Measurements from ENCODE around the gene TNFAIP3. TPM values are rescaled to one million over a fixed set of nuclear protein-coding genes. Genes with fewer than 3 reads are reported as not detected.
"Not testable (repeated sequence)": the region's sequence is repeated elsewhere in the genome, so short reads cannot be mapped to it uniquely, and the experiment has no call there.

The TNFAIP3 gene
- total RNA-seq, 2 donors from 2014 or later: 21.9 to 26.3 TPM

DNA sequence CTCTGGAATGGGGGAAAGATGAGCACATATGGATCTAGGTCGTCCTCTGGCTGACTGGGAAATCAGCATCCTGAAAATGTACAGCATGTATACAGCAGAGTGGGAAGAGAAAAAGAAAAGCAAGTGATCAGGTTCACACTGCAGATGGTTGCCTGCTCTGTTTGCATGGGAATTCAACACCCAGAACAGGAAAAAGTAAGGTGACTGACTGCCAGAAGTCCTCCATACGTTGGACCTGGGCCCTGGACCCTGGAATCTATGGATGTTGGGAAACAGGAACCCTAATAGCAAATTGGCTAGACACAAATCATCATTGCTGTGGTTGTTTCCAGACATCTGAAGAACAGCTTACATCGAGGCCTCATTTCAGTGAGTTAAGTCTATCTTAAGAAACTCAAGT, 30.3 kb upstream of the TNFAIP3 start:
- ATAC-seq (ENCODE audit: insufficient number of reproducible peaks, low FRiP score, low read depth): no peak
- Histone ChIP-seq H3K27me3 (replicated peaks; ENCODE audit: insufficient read depth) (no peaks in the 10 kb centered on the region), H3K9me3 (no peaks in the 10 kb centered on the region), H3K36me3 (no peaks in the 10 kb centered on the region), H3K4me3 (no peak overlapping the region), H3K4me1 (ENCODE audit: control insufficient read depth in 1 of 2, low read depth in 2 of 2) (no peaks in the 10 kb centered on the region), H3K27ac (no peak overlapping the region)
- TF ChIP-seq, protein P1, sequence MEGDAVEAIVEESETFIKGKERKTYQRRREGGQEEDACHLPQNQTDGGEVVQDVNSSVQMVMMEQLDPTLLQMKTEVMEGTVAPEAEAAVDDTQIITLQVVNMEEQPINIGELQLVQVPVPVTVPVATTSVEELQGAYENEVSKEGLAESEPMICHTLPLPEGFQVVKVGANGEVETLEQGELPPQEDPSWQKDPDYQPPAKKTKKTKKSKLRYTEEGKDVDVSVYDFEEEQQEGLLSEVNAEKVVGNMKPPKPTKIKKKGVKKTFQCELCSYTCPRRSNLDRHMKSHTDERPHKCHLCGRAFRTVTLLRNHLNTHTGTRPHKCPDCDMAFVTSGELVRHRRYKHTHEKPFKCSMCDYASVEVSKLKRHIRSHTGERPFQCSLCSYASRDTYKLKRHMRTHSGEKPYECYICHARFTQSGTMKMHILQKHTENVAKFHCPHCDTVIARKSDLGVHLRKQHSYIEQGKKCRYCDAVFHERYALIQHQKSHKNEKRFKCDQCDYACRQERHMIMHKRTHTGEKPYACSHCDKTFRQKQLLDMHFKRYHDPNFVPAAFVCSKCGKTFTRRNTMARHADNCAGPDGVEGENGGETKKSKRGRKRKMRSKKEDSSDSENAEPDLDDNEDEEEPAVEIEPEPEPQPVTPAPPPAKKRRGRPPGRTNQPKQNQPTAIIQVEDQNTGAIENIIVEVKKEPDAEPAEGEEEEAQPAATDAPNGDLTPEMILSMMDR (IDR thresholded peaks at IDR 0.05): no peak
- no peak for DNase-seq (ENCODE audit: low spot score)

DNA sequence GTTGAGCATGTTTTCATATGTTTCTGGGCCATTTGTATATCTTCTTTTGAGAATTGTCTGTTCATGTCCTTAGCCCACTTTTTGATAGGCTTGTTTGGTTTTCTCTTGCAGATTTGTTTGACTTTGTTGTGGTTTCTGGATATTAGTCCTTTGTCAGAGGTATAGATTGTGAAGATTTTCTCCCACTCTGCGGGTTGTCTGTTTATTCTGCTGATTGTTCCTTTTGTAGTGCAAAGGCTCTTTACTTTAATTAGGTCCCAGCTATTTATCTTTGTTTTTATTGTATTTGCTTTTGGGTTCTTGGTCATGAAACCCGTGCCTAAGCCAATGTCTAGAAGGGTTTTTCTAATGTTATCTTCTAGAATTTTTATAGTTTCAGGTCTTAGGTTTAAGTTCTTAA, 29.0 kb upstream of the TNFAIP3 start:
- H3K36me3 ChIP-seq; H3K4me3 ChIP-seq; DNase-seq (ENCODE audit: low spot score); H3K27ac ChIP-seq; H3K4me1 ChIP-seq (ENCODE audit: control insufficient read depth in 1 of 2, low read depth in 2 of 2); ATAC-seq (ENCODE audit: insufficient number of reproducible peaks, low FRiP score, low read depth); H3K27me3 ChIP-seq (replicated peaks; ENCODE audit: insufficient read depth); H3K9me3 ChIP-seq: not testable (repeated sequence)

DNA sequence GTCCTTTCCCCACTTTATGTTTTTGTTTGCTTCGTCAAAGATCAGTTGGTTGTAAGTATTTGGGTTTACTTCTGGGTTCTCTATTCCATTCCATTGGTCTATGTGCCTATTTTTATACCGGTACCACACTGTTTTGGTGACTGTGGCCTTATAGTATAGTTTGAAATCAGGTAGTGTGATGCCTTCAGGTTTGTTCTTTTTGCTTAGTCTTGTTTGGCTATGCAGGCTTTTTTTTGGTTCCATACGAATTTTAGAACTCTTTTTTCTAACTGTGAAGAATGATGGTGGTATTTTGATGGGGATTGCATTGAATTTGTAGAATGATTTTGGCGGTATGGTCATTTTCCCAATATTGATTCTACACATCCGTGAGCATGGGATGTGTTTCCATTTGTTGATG, 28.5 kb upstream of the TNFAIP3 start:
- not testable (repeated sequence) for H3K4me3 ChIP-seq; H3K27ac ChIP-seq; ATAC-seq (ENCODE audit: insufficient number of reproducible peaks, low FRiP score, low read depth); H3K27me3 ChIP-seq (replicated peaks; ENCODE audit: insufficient read depth); DNase-seq (ENCODE audit: low spot score); H3K4me1 ChIP-seq (ENCODE audit: control insufficient read depth in 1 of 2, low read depth in 2 of 2); H3K9me3 ChIP-seq; H3K36me3 ChIP-seq

DNA sequence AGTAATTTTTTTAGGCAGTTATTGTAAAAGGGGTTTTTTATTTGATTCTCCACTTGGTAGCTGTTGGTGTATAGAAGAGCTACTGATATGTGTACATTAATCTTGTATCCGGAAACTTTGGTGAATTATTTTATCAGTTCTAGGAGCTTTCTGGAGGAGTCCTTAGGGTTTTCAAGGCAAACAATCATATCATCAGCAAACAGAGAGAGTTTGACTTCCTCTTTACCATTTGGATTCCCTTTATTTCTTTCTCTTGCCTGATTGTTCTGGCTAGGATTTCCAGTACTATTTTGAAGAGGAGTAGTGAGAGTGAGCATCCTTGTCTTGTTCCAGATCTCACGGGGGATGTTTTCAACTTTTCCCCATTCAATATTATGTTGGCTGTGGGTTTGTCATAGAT, 28.0 kb upstream of the TNFAIP3 start:
- DNase-seq (ENCODE audit: low spot score) (no peak), ATAC-seq (ENCODE audit: insufficient number of reproducible peaks, low FRiP score, low read depth) (no peak)
- TF ChIP-seq, protein P1 (IDR thresholded peaks at IDR 0.05): no peak

DNA sequence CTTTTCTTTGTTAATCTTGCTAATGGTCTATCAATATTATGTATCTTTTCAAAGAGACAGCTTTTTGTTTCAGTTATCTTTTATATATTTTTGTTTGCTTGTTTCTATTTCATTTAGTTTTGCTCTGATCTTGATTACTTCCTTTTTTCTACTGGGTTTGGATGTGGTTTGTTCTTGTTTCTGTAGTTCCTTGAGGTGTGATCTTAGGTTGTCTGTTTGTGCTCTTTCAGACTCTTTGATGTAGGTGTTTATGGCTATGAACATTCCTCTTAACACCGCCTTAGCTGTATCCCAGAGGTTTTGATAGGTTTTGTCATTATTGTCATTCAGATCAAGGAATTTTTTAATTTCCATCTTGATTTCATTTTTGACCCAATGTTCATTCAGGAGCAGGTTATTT, 26.8 kb upstream of the TNFAIP3 start:
- no peak for DNase-seq (ENCODE audit: low spot score)

More for the DNA sequence above, 28.0 kb upstream of the TNFAIP3 start:
- Histone ChIP-seq H3K36me3 (no peaks in the 10 kb centered on the region), H3K9me3 (no peaks in the 10 kb centered on the region), H3K27me3 (replicated peaks; ENCODE audit: insufficient read depth) (no peaks in the 10 kb centered on the region), H3K4me3 (no peak overlapping the region), H3K27ac (no peak overlapping the region), H3K4me1 (ENCODE audit: control insufficient read depth in 1 of 2, low read depth in 2 of 2) (no peaks in the 10 kb centered on the region)

DNA sequence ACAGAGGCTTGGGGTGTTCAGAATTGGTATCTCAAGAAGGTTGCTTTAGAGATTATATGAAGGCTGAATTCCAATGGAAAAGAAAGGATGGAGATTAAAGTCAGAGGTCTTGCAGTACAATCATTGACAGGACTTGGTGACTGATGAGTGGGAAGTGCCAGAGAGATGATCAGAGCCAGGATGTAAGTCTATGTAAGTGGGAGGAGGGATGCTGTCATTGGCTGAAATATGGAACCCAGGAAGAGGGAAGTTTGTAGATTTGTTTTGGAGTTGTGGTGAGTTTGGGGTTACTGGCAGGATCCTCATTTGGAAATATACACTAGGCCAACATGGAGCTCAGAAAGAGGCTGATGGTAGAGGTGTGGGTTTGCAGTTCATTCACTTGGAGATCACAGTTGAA, 23.8 kb upstream of the TNFAIP3 start:
- DNase-seq (ENCODE audit: low spot score) (no peak), ATAC-seq (ENCODE audit: insufficient number of reproducible peaks, low FRiP score, low read depth) (no peak)
- Histone ChIP-seq H3K4me1 (ENCODE audit: control insufficient read depth in 1 of 2, low read depth in 2 of 2) (no peaks in the 10 kb centered on the region), H3K27ac (no peak overlapping the region), H3K4me3 (no peak overlapping the region), H3K27me3 (replicated peaks; ENCODE audit: insufficient read depth) (no peaks in the 10 kb centered on the region), H3K36me3 (no peaks in the 10 kb centered on the region), H3K9me3 (no peaks in the 10 kb centered on the region)
- TF ChIP-seq, protein P1 (IDR thresholded peaks at IDR 0.05): no peak

More for the DNA sequence above, 26.8 kb upstream of the TNFAIP3 start:
- Histone ChIP-seq H3K36me3 (no peaks in the 10 kb centered on the region), H3K27ac (no peak overlapping the region), H3K4me1 (ENCODE audit: control insufficient read depth in 1 of 2, low read depth in 2 of 2) (no peaks in the 10 kb centered on the region), H3K4me3 (no peak overlapping the region), H3K9me3 (no peaks in the 10 kb centered on the region), H3K27me3 (replicated peaks; ENCODE audit: insufficient read depth) (no peaks in the 10 kb centered on the region)
- TF ChIP-seq, protein P1 (IDR thresholded peaks at IDR 0.05): no peak
- ATAC-seq (ENCODE audit: insufficient number of reproducible peaks, low FRiP score, low read depth): no peak

DNA sequence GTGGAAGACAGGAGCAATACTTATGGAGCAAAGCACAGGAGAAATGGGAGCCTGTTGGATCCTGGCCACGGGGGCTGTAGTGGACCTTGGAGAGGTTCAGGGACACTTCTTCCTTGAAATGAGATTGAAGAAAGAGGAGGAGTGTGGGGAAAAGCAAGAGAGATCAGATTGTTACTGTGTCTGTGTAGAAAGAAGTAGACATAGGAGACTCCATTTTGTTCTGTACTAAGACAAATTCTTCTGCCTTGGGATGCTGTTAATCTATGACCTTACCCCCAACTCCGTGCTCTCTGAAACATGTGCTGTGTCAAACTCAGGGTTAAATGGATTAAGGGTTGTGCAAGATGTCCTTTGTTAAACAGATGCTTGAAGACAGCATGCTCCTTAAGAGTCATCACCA, 22.7 kb upstream of the TNFAIP3 start:
- H3K36me3 ChIP-seq; H3K9me3 ChIP-seq; H3K4me3 ChIP-seq; H3K27ac ChIP-seq; ATAC-seq (ENCODE audit: insufficient number of reproducible peaks, low FRiP score, low read depth); H3K27me3 ChIP-seq (replicated peaks; ENCODE audit: insufficient read depth); DNase-seq (ENCODE audit: low spot score); H3K4me1 ChIP-seq (ENCODE audit: control insufficient read depth in 1 of 2, low read depth in 2 of 2): not testable (repeated sequence)

DNA sequence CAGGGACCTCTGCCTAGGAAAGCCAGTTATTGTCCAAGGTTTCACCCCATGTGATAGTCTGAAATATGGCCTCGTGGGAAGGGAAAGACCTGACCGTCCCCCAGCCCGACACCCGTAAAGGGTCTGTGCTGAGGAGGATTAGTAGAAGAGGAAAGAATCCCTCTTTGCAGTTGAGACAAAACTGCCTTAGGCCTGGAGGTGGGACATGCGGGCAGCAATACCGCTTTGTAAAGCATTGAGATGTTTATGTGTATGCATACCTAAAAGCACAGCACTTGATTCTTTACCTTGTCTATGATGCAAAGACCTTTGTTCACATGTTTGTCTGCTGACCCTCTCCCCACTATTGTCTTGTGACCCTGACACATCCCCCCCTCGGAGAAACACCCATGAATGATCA, 22.3 kb upstream of the TNFAIP3 start:
- not testable (repeated sequence) for ATAC-seq (ENCODE audit: insufficient number of reproducible peaks, low FRiP score, low read depth); DNase-seq (ENCODE audit: low spot score); H3K27me3 ChIP-seq (replicated peaks; ENCODE audit: insufficient read depth); H3K9me3 ChIP-seq; H3K4me3 ChIP-seq; H3K27ac ChIP-seq; H3K36me3 ChIP-seq
- peaks cover 3 to 13% of the 10 kb centered on the region in 2 donors for H3K4me1 ChIP-seq (ENCODE audit: control insufficient read depth in 1 of 2, low read depth in 2 of 2)
